Activated CD8-positive, alpha-beta memory T cell treated with anti-CD3 and anti-CD28 coated beads, Interleukin-2, amount 10 ng/mL, durations not matched to agents 7 days and 5 days (primary cell): ENCODE results near the gene MSANTD1. TPM values are rescaled to one million over a fixed set of nuclear protein-coding genes. Genes with fewer than 3 reads are reported as not detected.
A peak's percentile ranks its signal among the peaks of the same experiment; 100 is the strongest.

Experiments
- ATAC-seq: fragments of 150-1000 bp; cut with Tn5 transposase; one replicate; pipeline ENCODE4 v1.10.0; 2021; ENCODE audit warnings: moderate library complexity
- CTCF ChIA-PET: fragments of 350-600 bp; sonication (Branson Sonifier 250); formaldehyde crosslinking; loops from one replicate; lab custom pipeline; 2021; ENCODE audit warnings: antibody characterized with exemption; lab: Charles Lee
- DNase-seq: peaks from one replicate; pipeline ENCODE4 v3.0.0-alpha.2; 2020
- H3K27ac Mint-ChIP-seq: one replicate; pipeline ENCODE4 v1.8.0; 2021; ENCODE audit warnings: mild to moderate bottlenecking, mixed read lengths
- H3K27me3 Mint-ChIP-seq: one replicate; pipeline ENCODE4 v1.8.0; 2021; ENCODE audit warnings: mixed read lengths
- H3K36me3 Mint-ChIP-seq: one replicate; pipeline ENCODE4 v1.8.0; 2021; ENCODE audit warnings: mild to moderate bottlenecking, mixed read lengths
- H3K4me1 Mint-ChIP-seq: one replicate; pipeline ENCODE4 v1.8.0; 2021; ENCODE audit warnings: mixed read lengths
- H3K4me3 Mint-ChIP-seq: one replicate; pipeline ENCODE4 v1.8.0; 2021; ENCODE audit warnings: mild to moderate bottlenecking, moderate library complexity, mixed read lengths
- H3K9me3 Mint-ChIP-seq: one replicate; pipeline ENCODE4 v1.8.0; 2022; ENCODE audit warnings: low read depth, mixed read lengths
- total RNA-seq, 2 experiments: library from RNA; stranded (reverse); gene quantifications; one replicate each; pipeline ENCODE4 v1.2.3, GENCODE V29; 2021

The MSANTD1 gene
- total RNA-seq, 2 experiments from 2014 or later = 0.73 to 0.82 TPM

DNA sequence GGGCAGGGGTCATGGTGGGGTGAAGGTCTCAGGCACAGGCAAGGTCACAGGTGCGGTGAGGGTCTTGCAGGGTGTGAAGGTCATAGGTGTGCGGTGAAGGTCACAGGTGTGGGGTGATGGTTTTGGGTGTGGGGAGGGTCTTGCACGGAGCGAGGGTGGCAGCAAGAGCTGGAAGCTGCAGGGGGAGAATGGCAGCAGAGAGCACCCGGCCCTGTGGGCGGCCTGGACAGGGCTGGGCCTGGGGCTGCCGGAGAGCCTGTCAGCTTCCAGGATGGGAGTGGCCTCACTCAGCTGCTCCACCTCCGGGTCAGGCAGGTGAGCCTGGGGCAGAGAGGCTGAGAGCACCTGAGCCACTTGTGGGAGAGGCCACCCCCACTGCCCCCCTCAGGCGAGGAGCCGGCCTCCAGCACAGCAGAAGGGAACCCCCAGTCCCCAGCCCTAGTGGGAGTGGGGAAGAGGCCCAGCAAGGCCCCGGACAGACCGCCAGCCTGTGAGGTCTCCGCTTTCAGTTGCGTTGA, 1.5 kb downstream of the MSANTD1 start:
- no peak overlapping the region for H3K4me3 Mint-ChIP-seq
- H3K36me3 Mint-ChIP-seq = no peaks in the 10 kb centered on the region
- ATAC-seq = no peak
- H3K27me3 Mint-ChIP-seq = no peaks in the 10 kb centered on the region
- no peak overlapping the region for H3K27ac Mint-ChIP-seq
- peaks cover 6% of the 10 kb centered on the region for H3K4me1 Mint-ChIP-seq
- CTCF ChIA-PET = no interaction called here
- H3K9me3 Mint-ChIP-seq = no peaks in the 10 kb centered on the region
- DNase-seq = no peak

DNA sequence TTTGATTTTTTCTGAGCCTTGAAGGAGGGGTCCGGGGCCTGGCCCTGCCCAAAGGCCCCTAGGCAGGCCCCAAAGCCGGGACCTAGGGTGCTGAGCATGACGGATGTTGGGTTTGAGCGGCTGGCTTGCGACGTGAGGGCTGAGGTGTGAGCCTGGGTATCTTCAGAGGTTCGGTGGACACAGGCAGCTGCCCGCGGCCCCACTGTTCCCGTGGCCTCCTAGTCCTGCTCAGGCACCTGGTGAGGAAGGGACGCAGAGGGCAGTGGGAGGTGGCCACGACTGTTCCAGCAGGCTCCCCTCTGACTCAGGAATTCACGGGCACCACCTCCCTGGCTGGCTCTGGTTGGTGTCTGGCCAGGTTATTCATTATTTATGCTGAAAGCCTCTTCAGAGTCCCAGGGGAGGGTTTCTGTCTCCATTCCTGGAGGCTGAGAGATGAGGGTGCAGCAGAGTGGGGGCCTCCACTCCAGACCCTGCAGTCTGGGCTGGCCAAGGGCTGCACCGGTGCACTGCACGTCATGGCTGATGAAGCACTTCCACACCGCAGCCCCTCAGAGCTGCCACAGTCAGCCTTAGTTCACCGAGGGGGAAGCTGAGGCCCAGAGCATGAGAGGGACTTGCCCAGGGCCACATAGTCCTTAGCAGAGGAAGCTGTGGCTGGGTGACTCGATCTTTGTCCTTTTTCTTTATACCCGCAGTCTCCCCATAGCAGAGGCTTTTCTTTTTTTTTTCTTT, 2.2 kb downstream of the MSANTD1 start:
- DNase-seq (no peak), ATAC-seq (peak; percentile 22)
- H3K36me3 Mint-ChIP-seq = no peaks in the 10 kb centered on the region
- no peaks in the 10 kb centered on the region for H3K9me3 Mint-ChIP-seq
- CTCF ChIA-PET = no interaction called here
- no peak overlapping the region for H3K27ac Mint-ChIP-seq
- H3K4me3 Mint-ChIP-seq = no peak overlapping the region
- peaks cover 5% of the 10 kb centered on the region for H3K4me1 Mint-ChIP-seq
- H3K27me3 Mint-ChIP-seq = no peaks in the 10 kb centered on the region

DNA sequence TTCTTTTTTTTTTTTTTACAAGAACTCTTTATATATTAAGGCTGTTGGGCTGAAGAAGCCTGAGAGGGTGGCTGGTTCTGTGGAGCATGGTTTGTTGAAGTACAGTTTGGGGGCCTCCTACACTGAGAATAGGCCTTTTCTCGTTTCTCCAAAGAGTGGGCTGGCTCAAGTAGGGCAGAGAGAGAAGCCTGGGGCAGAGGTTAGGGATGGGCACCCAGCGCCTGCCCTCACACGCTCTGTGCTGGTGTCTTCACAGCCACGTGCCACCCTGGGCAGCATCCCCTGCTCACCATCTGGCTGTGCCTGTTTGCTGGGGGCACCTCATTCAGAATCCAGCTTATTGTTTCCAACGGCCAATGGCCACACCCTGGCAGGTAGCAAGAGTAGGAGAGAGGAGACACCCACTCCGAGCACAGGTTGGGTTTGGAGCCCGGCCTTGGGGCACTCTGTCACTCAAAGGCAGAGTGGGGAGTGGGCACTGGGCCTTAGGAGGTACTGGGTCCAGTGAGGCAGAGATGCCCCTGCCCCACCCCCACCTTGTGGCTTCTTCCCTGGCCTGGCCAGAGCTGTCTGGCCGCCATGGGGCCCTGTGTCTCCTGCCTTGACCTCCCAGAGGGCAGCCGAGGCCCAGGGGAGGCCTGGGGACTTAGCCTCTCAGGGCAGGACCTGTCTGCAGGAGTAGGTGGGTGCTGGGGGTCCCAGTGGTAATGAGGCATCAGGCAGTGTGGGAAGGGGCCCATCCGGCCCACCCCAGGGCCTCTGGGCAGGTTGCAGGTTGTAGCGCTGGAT, 2.9 kb downstream of the MSANTD1 start:
- CTCF ChIA-PET = no interaction called here
- DNase-seq = no peak
- H3K4me1 Mint-ChIP-seq = peaks cover 3% of the 10 kb centered on the region
- H3K4me3 Mint-ChIP-seq = no peak overlapping the region
- H3K9me3 Mint-ChIP-seq = no peaks in the 10 kb centered on the region
- H3K36me3 Mint-ChIP-seq = no peaks in the 10 kb centered on the region
- ATAC-seq = no peak
- H3K27ac Mint-ChIP-seq = no peak overlapping the region
- H3K27me3 Mint-ChIP-seq = no peaks in the 10 kb centered on the region

DNA sequence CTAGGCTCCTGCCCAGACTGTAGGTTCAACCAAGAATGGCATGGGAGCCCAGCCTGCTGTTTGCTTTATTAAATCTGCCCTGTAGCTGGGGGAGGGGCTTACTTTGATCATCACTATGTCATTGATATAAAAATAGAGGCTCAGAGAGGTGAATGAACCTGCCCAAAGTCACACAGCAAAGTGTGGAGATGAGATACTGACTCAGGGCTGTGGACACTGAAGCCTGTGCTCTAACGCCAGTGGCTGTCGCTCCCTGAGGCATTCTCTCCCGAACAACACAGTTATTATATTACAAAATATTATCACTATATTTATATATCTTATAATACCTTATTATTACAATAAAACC, 3.5 kb downstream of the MSANTD1 start:
- no peak for DNase-seq
- Mint-ChIP-seq H3K27ac (no peak overlapping the region), H3K36me3 (no peaks in the 10 kb centered on the region), H3K4me3 (no peak overlapping the region), H3K27me3 (no peaks in the 10 kb centered on the region), H3K4me1 (peaks cover 3% of the 10 kb centered on the region), H3K9me3 (no peaks in the 10 kb centered on the region)
- CTCF ChIA-PET = interaction anchor here (1.1 kb wide), 1 partner anchor 9 kb away, joined by 3 read pairs; no protein-coding TSS in a partner anchor
- no peak for ATAC-seq

DNA sequence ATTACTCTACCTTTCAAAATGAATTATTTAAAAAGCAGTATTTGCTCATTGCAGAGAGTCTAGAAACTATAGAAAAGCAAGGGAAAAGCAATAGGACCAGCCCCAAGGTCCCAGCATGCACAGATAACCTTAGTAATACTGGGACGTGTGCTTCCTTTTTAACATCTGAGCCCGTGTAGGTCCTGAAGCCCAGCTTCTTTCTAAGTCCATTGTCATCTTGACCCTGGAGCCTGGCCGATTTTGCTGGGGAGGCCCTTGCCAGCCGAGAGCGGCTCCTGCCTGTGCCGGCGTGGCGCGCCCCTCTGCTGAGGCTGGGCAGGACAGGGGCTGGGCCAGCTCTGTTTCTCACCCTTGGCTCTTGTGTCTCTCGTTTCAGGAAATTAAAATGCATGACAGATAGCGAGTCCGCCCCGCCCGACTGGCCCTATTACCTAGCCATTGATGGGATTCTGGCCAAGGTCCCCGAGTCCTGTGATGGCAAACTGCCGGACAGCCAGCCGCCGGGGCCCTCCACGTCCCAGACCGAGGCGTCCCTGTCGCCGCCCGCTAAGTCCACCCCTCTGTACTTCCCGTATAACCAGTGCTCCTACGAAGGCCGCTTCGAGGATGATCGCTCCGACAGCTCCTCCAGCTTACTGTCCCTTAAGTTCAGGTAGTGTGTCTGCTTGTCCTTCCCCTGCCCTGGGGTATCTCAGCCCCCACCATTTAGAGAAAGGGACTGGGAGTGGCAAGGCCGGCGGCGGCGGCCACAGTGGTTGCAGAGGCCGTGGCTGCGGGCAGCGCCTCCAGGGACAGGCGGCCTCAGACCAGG, 4.1 kb downstream of the MSANTD1 start:
- DNase-seq (no peak), ATAC-seq (no peak)
- Mint-ChIP-seq H3K36me3 (no peaks in the 10 kb centered on the region), H3K27ac (no peak overlapping the region), H3K27me3 (no peaks in the 10 kb centered on the region), H3K4me1 (peaks cover 3% of the 10 kb centered on the region), H3K9me3 (no peaks in the 10 kb centered on the region), H3K4me3 (no peak overlapping the region)
- CTCF ChIA-PET = interaction anchor here (1.1 kb wide), 1 partner anchor 10 kb away, joined by 3 read pairs; no protein-coding TSS in a partner anchor

DNA sequence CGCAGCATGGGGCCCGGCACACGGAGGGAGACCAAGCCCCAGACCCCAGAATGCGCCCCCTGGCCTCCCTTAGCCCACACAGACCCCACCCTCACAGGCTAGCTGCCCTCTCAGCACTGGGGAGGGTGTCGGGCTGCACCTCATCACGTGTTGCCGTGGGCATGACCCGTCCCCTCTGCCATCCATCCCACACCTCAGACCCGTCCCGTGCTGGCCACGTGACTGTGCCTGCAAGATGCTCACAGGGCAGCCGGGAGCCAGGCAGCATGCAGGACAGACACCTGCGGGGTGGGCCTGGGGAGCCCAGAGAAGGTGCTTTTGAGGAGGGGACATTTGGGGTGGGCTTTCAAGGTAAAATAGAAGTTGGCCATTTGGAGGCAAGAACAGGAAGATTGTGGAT, 4.8 kb downstream of the MSANTD1 start:
- H3K36me3 Mint-ChIP-seq = no peaks in the 10 kb centered on the region
- no peak overlapping the region for H3K27ac Mint-ChIP-seq
- H3K4me1 Mint-ChIP-seq = peaks cover 3% of the 10 kb centered on the region
- no peaks in the 10 kb centered on the region for H3K9me3 Mint-ChIP-seq
- no peak overlapping the region for H3K4me3 Mint-ChIP-seq
- DNase-seq (no peak), ATAC-seq (no peak)
- CTCF ChIA-PET = no interaction called here
- H3K27me3 Mint-ChIP-seq = no peaks in the 10 kb centered on the region

DNA sequence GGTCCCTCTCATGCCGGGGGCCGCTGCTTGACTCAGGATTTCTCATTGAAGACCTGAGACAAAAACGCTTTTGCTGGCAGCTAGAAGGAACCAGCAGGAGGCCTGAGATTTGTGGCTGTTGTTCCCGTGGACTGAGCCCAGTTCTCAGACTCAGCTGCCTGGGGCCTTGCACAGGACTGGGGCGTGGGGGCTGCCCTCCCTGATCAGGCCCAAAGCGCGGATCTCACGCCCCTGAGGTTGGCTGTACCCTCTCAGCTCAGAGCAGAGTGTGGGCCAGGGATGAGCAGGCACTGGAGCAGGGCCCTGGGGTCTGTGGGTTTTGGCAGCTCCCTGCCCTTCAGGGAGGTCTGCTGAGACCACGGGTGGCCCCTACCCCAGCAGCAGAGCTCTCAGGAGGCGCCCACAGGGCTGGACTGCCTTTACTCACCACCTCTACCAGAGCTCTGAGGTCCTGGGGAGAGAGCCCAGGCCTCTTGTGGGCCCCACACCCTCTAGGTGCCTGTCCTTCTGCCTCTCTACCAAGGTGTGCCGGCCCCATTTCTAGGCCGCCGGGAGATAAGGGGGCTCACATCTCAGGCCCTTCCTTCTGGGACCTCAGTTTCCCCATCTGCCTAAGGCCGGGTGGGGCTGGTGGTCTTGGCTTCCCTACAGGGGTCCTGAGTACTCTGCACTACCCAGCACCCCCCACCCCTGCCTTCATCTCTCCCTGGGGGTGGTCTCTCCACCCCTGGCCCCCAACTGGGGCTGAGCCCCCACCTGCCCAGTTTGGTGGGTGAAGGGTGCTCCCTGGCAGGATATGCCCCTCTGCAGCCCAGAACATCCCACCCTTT, 5.6 kb downstream of the MSANTD1 start:
- CTCF ChIA-PET = no interaction called here
- no peak overlapping the region for H3K4me3 Mint-ChIP-seq
- no peak overlapping the region for H3K27ac Mint-ChIP-seq
- H3K4me1 Mint-ChIP-seq = peaks cover 3% of the 10 kb centered on the region
- no peaks in the 10 kb centered on the region for H3K36me3 Mint-ChIP-seq
- no peaks in the 10 kb centered on the region for H3K27me3 Mint-ChIP-seq
- no peak for ATAC-seq
- DNase-seq = no peak
- no peaks in the 10 kb centered on the region for H3K9me3 Mint-ChIP-seq

DNA sequence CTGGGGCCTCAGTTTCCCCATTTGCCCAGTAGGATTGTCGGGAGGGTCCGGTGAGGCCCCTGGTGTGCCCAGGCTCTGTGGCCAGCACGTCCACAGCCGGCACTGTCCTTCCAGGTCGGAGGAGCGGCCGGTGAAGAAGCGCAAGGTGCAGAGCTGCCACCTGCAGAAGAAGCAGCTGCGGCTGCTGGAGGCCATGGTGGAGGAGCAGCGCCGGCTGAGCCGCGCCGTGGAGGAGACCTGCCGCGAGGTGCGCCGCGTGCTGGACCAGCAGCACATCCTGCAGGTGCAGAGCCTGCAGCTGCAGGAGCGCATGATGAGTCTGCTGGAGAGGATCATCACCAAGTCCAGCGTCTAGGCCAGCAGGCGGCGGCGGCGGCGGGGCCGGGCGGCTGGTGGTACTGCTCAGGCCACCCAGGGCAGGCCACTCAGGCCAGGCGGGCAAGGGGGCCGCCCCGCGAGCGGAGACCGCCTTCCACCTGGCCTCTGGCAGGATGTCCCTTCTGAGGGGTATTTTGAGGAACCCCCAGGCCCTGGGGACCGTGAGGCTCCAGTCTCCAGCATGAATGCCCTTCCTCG, 6.7 kb downstream of the MSANTD1 start:
- H3K9me3 Mint-ChIP-seq = no peaks in the 10 kb centered on the region
- H3K27me3 Mint-ChIP-seq = no peaks in the 10 kb centered on the region
- DNase-seq = peak; percentile 33
- H3K36me3 Mint-ChIP-seq = no peaks in the 10 kb centered on the region
- peaks cover 3% of the 10 kb centered on the region for H3K4me1 Mint-ChIP-seq
- ATAC-seq = no peak
- CTCF ChIA-PET = no interaction called here
- H3K4me3 Mint-ChIP-seq = no peak overlapping the region
- H3K27ac Mint-ChIP-seq = no peak overlapping the region

DNA sequence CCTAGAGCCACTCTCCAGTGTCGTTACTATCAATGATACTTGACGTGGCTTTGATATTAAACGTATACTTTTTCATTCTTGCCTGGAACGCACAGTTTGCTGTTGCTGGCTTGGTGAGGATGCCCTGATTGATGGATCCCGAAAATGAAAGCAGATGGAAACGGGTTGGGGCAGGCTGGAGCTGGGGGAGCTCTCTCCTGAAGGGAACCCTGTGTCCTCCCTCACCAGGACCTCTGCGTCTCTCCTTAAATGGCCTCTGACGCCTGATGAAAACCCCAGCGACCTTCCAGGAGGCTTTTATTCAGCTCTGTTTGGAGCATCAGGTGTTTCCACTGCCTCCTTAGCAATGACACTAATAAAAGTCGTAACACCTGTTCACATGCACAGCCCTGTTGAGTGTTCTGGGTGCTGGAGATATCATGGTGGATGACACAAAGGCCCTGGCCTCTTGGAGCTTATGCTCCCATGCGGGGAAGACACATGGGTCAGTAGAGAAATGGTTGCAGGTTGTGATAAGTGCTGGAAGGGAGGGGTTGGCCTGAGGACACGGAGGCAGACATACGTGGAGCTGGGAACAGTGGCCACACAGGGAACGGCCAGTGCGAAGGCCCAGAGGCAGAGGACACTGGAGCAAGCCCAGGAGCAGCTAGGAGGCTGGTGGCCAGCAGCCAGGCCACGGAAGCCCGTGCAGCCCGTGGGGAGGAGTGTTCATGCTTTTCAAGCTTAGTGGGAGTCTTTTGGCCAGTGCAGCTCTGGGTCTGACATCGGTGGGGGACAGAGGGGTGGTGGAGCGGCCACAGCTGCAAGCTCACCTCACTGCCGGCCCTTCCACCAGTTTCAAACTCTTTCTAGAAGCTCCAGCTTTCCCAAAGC, 7.5 kb downstream of the MSANTD1 start:
- peak; percentile 35 for DNase-seq
- CTCF ChIA-PET = no interaction called here
- no peak overlapping the region for H3K4me3 Mint-ChIP-seq
- no peaks in the 10 kb centered on the region for H3K4me1 Mint-ChIP-seq
- no peak for ATAC-seq
- no peak overlapping the region for H3K27ac Mint-ChIP-seq
- no peaks in the 10 kb centered on the region for H3K36me3 Mint-ChIP-seq
- no peaks in the 10 kb centered on the region for H3K27me3 Mint-ChIP-seq
- H3K9me3 Mint-ChIP-seq = no peaks in the 10 kb centered on the region

DNA sequence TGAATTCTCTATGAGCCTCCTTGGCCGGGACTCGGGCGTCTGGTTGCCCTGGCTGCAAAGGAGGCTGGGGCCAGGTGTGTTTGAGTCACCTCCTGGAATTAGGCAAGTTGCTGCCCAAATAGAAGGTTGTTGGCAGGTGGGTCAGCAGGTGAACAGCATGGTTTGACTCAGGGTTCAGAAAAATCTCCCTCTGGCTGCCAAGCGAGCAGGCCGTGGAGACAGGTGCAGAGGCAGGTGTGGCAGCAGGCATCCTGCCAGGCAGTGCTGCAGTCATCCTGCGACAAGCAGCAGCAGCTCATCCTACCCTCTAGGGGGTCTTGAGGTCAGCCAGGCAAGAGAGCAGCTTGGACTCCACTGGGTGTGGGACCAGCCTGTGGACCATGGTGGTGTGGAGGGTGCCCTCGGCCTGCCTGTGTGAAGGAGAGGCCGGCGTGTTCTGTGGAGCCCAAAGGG, 8.2 kb downstream of the MSANTD1 start:
- DNase-seq = peak; percentile 36
- no peak overlapping the region for H3K27ac Mint-ChIP-seq
- no peaks in the 10 kb centered on the region for H3K9me3 Mint-ChIP-seq
- H3K27me3 Mint-ChIP-seq = no peaks in the 10 kb centered on the region
- no peak overlapping the region for H3K4me3 Mint-ChIP-seq
- no peaks in the 10 kb centered on the region for H3K4me1 Mint-ChIP-seq
- no peaks in the 10 kb centered on the region for H3K36me3 Mint-ChIP-seq
- CTCF ChIA-PET = no interaction called here
- no peak for ATAC-seq

DNA sequence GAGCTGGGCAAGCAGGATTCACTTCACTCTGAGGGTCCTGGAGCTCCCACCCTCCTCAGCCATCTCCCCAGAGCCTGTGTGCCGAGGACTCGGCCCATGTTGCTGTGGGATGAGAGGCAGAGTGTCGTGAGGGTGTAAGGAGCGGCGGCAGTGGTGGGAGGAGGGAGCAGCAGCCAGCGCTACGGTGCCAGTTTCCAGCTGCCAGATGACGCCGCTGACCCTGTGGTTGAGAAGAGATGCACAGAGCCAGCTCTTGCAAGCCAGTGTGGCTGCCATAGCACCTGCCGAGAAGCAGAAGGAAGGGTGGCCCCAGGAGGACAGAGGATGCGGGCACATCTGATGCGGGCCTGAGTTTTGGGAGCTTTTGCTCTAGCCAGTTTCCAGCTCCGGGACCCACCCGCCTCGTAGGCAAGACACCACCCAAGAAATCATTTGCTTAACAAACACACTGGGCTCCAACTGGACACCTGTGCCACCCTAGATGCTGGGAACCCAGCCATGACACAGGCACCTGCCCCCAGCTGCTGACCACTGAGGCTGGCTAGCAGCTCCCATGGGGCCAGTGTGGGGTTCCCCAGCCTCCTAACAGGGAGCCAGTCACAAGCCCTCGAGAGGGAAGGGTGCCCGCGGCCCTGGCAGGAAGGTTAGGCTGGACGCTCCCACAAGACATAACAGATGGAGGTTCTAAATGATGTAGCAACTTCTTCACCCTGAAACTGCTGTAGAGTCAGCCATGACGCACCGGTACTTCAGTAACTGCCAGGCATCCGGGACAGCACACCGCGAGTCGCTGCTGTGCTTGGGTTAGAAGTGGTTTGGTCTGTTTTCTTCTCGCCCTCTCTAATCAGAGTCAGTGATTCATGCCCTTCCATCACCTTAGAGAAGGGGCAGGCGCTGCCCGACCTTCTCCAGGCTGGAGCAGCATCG, 8.9 kb downstream of the MSANTD1 start:
- Mint-ChIP-seq H3K9me3 (no peaks in the 10 kb centered on the region), H3K27me3 (no peaks in the 10 kb centered on the region), H3K4me1 (no peaks in the 10 kb centered on the region), H3K27ac (no peak overlapping the region), H3K36me3 (no peaks in the 10 kb centered on the region), H3K4me3 (no peak overlapping the region)
- ATAC-seq = no peak
- DNase-seq = peak; percentile 38
- CTCF ChIA-PET = no interaction called here
